Astrocyte of the hippocampus (primary cell): ENCODE data around the gene NOTCH4.

Experiments used
- DNase-seq: peaks from one replicate; pipeline ENCODE4 v3.0.0; 2011; ENCODE audit warnings: low read depth, low spot score

NOTCH4 gene

DNA sequence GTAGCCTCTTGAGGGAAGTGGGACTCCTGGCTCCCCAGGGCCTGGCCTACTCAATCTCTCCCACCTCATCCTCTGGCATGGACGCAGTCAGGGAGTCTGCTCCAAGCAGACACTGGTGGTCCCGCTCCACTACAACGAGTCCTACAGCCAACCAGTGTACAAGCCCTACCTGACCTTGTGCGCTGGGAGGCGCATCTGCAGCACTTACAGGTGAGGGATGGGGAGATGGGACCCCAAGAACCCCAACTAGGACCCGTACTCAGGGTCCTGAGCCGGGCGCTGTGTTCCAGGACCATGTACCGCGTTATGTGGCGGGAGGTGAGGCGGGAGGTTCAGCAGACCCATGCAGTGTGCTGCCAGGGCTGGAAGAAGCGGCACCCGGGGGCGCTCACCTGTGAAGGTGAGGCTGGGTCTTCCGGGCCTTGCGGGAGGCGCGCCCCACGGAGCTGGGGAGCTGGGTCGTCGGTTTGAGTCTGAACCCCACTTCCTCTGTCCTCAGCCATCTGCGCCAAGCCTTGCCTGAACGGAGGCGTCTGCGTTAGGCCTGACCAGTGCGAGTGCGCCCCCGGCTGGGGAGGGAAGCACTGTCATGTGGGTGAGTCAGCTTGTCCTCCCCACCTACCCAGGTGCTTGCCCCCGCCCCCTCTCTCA, 57.3 kb downstream of the NOTCH4 start:
- no peak for DNase-seq

DNA sequence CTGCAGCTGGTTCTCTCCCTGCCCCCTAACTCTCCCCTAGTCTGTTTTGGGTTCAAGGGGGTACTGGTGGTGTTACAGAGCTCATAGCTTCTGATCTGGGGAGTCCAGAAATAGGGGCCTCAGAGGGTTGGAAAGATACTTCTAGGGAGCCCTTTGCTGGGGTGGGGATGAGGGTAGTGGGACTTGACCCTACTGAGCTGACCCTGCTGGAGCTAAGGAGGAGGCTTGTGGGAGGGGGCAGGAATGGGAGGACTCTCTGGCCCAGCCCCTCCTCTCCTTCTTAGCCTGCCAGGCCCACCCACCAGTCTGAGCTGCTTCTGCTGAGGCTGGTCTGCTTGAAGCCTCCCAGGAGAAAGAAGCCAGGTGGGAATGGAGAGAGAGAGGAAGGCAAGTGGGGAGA, 59.6 kb downstream of the NOTCH4 start, which contains the start of gene EGFL8:
Gene EGFL8, plus strand, starts transcription at position 301 of the 400 bp plus-strand sequence. CDS start 1,571 bp downstream, outside the sequence.
- no peak for DNase-seq

DNA sequence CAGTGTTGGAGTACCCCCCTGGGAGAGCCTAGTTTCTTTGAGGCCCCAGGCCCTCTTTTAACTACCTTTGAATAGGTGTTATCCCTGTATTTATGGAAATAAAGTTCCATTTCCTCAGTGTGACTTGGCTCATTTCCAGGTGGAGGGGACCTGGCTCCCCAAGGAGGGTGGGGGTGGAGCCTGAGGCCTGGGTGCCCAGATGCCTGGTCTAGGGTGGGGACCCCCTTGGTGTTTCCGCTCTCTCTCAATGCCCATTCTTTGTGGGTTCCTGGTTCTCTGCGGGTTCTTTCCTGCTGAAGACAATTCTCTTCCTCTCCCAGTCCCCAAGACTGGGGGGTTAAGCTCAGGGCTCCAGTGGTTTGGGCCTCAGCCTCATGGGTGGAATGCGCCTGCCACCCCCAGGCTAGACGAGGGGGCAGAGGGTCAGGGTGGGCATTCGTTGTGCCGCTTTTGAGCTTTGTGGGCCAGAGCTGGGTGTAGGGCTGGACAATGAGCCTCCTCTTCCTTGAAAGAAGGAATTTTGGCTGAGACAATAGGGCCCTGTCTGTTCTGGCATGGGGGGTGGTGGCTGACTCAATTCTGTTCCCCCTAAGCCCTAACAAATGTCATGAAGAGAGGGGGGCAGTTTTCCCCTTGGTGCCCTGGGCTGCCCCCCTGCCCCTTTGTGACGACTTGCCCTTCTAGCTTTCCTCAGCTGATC, 60.2 kb downstream of the NOTCH4 start:
- DNase-seq = no peak

DNA sequence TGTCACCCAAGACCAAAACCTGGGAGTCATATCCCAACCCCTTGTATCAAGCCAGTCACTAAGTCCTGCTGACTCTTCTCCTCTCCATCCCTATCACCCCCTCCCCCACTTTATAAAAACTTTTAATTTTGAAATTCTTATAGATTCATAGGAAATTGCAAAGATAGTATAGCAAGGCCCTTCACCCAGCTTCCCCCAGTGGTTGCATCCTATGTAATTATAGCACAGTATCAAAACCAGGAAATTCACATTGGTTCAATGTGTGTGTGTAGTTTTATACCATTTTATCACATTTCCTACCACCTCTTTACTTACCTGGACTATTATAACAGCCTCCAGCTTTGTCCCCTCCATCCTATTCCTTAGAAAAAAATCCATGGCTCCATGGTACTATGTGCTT, 65.8 kb downstream of the NOTCH4 start:
- no peak for DNase-seq

DNA sequence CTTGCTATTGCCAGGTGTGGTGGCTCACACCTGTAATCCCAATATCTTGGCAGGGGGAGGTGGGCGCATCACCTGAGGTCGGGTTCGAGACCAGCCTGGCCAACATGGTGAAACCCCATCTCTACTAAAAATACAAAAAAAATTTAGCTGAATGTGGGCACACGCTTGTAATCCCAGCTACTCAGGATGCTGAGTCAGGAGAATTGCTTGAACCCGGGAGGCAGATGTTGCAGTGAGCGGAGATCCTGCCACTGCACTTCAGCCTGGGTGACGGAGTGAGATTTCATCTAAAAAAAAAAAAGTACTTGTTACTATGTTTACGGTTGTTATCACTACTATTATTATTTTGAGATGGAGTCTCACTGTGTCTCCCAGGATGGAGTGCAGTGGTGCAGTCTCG, 67.0 kb downstream of the NOTCH4 start:
- DNase-seq = no peak

DNA sequence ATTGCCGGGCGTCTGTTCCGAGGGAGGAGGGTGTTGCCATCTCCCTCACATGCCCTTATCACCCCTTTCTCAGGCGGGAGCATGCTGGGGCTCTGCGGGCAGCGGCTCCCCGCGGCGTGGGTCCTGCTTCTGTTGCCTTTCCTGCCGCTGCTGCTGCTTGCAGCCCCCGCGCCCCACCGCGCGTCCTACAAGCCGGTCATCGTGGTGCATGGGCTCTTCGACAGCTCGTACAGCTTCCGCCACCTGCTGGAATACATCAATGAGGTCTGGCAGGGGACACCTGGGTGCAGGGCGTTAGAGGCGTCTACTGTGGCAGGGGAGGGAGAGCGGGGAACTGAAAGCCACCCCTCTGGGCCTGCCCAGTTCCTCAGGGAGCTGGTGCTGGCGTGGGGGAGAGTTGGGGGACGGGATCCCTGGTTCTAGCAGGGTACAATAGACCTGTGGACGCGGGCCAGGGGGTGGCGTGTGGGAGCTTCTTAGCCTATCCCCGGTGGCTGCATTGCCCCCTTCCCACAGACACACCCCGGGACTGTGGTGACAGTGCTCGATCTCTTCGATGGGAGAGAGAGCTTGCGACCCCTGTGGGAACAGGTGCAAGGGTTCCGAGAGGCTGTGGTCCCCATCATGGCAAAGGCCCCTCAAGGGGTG, 69.2 kb downstream of the NOTCH4 start:
- peak; percentile 83 for DNase-seq

DNA sequence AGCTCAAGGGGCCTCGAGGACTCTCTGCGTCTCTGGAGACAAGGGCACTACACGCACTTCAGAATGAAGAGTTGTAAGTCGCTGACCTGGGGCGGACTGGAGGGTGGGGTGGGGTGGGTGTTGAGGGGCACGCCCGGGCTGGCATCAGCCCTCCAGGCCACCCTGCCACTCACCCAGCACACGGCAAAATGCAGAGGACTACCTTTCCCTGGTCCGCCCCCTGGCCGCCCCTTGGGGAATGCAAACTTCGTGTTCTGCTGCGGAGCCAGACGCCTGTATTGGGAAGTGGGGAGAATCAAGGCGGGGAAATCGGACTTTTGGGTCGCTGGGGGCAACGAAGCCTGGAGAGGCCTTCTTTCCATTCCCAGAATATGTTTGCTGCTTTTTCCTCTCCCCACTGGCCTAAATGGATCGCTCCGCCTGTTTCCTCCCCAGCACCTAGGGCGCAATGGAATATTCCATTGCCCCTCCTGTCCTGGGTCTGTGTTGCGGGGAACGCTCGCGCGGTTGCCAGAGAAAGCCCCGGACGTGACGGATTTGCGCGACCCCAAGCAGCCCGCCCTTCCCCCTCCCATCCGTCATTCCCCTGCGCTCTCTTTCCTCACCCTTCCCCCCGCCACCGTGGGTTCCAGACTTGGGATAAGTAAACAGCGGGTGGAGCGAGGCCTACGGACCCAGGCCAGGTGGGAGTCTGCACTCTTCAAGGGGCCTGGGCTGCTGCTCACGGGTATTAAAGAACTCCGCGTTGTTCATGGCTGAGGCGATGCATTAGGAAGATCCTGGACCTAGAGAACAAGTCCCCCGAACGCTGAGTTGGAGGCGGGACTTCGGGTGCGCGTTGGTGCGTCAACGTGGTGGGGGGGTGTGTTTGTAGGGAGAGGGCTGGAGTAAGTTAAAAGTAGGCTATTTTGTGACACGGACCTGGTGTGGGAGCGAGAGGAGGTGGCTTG, 70.0 kb downstream of the NOTCH4 start, which contains the start of gene PPT2:
Gene PPT2, plus strand, starts transcription at position 578 of the 950 bp plus-strand sequence. CDS start 454 bp downstream, outside the sequence.
- DNase-seq = peak; percentile 97

DNA sequence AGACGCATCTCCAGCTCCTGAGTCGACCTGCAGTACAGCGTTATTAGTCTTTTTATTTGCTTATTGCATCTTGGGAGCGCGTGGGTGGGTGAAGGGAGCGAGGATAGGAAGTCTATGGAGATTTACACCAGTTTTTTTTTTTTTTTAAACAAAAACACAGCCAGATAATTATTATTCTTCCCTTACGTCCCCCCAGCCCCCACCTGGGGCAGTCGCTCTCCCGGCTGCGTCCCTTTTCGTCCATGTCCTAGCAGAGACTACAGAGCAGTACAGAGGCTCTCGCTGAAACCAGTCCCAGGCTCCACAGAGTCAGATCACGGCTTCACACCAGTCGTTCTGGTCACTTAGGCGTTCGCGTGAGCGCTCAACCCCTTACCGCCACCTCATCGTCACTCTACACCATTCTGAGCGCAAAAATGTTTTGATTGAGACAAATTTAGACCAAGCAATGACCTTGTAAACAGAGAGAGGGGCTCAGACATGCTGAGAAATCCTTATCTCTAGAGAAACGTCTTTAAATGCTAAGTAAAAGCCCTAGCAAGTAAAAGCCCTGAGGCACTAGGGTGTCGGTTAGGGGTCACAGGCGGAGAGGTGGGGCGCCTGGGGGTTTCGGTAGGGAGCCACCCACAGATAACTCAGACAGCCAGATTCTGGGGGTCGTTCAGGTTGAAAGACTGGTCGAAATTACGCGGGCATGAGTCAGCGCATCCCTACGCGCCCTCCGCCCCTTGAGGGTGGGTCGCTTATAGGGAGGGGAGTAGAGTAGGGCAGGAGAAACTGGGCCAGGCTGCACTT, 70.9 kb downstream of the NOTCH4 start:
- DNase-seq = peak; percentile 56

DNA sequence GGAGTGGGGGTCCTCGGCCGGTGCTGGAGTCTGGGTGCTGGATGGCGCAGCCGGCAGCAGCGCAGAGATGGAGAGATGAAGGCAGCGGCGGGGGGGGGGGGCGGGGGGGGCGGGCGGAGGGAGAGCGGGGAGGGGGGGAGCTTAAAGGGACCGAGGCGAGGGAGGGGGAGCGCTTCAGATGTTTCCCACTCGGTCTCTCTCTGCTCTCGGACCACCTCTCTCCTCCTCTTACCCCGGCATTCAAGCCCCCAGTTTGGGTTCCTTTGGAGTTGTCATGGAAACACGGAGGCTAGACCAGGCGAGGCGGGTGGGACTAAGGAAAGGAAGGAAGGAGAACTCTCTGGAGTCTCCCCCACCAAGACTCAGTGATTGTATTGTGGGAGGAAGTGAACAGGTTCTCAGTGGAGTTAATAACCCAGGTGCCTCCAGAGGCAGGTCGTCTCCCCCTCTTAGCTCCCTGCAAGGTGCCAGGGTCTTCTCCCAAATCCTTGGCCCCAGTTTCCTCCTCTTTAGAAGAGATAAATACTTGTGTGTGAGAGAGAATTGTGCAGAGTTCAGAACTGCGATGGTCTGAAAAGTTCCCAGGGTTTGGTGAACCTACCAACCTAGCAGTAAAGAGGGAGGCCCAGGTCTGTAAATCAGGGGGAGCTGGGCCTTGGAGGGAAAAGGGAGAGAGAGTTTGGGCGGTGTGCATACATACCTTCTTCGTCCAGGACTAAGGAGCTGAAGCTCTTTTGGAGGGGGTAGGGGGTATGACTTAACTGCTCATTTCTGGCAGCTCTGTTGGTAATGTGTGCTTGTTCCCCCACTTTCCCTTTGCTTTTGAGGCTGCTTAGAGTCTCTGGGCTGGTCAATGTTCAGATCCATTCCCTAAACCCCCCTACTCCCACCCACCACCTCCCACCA, 71.8 kb downstream of the NOTCH4 start, which contains the start of gene PRRT1:
Gene PRRT1, minus strand, starts transcription at position 77 of the 906 bp plus-strand sequence. CDS start 112 bp downstream, outside the sequence.
- DNase-seq = no peak

DNA sequence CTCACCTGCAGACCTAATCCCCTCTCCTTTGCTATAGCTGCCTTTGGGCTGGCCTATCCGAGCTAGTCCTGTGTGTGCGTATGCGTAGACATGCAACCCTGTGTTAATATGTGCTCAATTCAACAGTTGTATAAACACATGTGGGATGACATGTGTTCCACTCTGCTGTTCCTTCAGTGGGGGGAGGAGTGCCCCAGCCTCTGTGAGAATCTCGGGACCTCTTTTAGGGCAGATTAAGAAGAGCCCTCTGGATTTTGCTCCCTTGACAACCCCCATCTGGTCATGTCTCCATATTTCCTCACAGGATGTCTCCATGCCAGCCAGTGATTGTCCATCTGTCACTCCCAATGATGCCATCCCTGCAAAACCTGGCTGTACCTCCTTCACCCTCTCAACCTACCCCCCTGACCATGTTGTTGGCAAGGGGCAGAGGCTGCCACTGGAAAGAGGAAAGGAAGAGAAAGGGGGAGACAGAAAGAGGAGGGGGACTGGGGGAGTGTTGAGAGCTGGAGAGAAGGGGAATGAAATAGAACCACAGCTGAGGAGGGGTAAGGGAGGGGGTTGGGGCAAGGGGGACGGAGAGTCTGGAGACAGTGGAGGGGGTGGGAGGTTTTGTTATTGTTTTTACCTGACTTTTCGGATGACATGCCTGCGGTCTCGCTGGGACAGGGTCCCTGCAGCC, 72.5 kb downstream of the NOTCH4 start:
- no peak for DNase-seq

DNA sequence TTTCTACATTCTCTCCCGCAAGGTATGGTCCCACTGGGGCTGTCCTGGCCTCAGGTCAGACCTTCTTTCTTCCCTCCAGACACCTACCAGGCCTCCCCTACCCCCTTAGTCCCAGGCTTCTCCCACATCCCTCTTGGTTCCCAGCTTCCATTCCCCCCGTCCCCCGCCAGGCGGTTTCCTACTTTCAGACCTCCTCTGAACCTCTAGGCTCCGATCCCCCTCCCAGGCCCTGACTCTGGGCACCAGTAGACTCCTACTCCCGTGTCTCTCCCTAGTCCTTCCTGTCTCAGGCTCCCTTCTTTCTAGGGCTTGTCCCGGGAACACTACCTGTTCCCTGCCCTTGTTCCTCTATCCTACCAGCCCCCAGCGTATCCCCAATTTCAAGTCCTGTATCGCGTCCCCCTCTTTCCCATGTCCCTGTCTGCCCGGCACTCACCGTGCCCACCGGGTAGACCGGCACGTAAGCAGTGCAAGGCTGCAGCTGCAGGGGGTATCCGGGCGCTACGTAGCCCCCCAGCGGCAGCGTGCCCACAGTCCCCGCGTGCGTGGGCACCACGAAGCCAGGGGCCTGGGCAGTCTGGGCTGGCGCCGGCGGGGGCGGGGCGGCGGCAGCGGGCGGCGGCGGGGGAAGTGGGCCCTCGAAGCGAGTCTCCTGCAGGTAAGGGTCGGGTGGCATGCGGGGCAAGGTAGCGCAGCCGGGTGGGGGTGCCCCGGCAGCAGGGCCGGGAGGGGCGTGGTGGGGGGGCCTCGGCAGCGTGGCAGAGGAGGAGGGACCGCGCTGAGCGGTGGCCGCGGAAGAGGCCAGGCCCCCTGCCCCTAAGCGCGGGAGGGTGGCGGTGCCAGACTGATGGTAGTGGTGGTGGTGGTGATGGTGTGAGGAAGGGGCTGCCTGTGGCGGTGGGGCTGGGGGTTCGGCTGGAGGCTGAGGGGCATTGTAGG, 73.7 kb downstream of the NOTCH4 start:
- DNase-seq = no peak

DNA sequence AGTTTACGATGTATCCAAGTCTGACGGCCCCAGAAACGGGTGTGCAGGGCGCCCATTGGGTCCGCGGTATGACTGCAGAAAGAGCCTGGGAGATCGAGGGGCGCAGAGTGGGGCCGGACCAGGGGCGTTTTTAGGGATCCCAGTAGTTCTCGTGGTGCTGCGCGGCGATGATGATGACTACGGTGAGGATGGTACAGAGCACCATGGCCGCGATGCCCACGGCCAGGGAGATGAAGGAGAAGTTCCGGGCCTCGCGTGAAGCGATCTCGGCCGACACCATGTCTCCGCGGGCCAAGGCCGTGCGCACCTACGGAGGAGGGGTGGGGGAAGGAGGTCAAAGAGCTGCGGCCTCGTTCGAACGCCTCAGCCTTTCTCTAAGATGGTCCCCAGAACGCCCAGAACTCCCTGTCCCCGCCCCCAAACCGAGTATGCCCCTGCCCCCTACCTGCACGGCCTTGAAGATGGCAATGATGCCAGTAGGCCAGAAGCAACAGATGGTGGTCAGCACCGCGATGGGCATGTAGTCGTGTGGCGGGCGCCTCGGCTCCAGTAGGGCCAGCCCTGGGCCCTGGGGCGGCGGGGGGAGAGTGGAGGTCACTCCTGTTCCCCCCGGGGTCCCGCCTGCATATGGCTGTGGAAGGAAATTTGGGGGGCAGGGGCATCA, 74.6 kb downstream of the NOTCH4 start:
- no peak for DNase-seq

DNA sequence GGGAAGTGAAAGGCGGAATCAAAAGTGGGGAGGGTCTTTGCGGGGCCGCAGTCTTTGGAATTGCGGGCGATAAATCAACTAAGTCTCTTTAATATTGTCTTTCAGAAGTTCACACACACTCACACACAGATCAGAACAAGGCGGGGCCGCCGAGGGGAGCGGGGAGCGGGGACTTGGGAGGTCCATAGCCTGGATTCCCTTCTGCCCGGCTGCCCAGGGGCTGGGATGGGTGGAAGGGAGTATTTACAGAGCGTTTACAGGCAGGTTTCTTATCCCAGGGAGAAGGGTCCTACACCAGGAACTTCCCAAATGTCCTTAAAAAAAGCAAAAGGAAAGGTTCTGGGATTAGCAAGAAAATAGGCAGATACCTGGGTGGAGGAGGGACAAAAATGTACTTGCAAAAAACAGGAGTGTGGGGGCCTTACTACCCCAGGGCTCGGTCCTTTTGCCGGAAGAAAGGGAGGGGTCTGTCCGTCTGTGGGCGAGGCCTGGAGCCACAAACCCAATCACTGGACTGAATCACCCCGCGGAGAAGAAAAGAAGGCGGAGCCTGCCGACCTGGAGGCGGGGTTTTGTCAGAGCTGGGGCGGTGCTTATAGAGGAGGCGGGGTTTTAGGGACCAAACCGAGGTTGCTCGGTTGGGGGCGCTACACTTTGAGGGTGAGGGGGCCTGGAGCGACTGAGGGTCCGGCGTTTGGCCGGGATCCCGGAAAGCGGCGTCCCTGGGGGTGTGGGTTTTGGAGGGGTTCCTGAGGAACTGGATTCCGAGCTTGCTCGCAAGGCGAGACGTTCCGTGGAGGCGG, 75.4 kb downstream of the NOTCH4 start:
- DNase-seq = peak; percentile 75

DNA sequence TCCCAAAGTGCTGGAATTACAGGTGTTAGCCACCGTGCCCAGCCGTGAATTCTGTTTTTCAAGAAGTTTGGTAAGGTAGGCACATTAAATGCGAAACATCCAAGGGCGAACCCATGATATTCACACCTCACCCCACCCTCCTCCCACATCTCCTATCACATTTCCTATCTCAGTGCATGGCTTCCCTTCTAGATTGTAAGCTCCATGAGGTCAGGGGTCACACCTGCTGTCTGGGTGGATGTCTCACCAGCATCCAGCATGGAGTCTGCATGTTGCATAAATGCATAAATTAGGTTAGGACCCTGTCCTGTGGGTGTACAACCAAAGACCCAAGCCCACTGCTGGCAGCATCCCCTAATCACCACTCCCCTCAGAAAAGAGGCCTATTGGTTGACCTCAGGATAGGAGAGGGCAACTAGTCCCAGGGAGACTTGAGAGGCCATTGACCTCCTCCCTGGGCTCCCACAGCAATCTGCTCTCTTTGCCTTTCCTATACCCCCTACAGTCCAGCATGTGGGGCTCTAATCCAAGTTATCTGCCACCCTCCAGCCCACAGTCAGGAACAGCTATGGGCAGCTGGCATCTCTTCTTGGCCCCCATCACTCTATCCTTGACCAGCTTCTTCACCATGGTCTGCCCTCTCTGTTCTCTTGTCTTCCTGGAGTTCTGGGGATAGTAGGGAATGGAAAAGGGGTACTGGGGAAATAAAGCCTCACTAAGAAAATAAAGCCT, 76.3 kb downstream of the NOTCH4 start:
- DNase-seq = no peak

DNA sequence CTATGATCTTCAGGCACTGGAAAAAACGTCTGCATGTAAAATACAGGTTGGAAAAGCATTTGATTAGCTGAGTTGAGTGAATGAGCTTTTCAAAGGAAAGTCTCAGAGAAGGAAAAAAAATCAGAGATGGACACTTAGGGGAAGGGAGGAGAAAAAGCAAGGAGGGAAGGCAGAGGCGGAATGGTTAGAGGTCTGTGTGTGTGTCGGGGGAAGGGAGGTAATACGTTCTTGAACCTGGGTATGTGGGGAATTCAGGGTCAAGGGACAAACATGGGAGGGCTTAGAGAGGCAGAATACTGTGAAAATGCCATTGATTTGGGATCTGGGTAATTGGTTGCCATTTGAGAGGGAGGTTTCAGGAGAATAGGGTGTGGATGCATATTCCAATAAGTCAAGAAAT, 77.2 kb downstream of the NOTCH4 start:
- no peak for DNase-seq

DNA sequence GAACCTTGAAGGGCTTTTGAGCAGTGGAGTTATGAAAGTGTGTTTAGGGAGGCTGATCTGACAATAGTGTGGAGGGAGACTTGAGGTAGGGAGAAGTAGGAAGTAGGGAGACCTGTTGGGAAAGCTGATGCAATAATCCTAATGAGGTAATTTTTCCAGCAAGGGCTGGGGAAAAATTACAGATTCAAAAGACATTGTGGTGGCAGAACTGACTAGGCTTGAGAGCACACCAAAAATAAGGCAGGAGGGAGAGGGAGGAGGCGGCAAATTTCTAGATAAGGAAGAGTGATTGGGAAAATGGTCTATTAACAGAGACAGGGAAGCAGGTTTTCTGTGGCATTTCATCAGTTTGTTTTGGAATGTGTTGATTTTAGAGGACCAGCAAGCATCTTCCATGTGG, 77.6 kb downstream of the NOTCH4 start:
- DNase-seq = no peak
